ENCODE results near the gene RC3H2. TPM values are rescaled to one million over a fixed set of nuclear protein-coding genes. Genes with fewer than 3 reads are reported as not detected.

RC3H2 gene
- total and polyA plus RNA-seq, 2 of the 8 experiments (the other 6 are each of a cell fraction or from before 2014, with no cell fraction given), result 11.2 to 38.4 TPM

- no peak overlapping the region for H2BK20ac ChIP-seq (ENCODE audit: low read length)
- H3K27me3 ChIP-seq (replicated peaks in 1 of 4; ENCODE audit: control insufficient read depth in 3 of 4, extremely low read depth in 1 of 4, insufficient read depth in 3 of 4, low read length in 3 of 4), result no peaks in the 10 kb centered on the region
- no peak overlapping the region for H3K9ac ChIP-seq (replicated peaks in 1 of 4; ENCODE audit: extremely low read depth in 1 of 4, low read depth in 3 of 4, low read length in 3 of 4)
- ChIA-PET CTCF (ENCODE audit: partially characterized antibody) (no interaction called here), POLR2A (ENCODE audit: partially characterized antibody) (interaction anchor here (2.1 kb wide), 1 partner anchor 24 kb away, joined by 6 read pairs; the partner anchor contains the start of gene ZBTB6)
- no peak overlapping the region for H3K4ac ChIP-seq (replicated peaks; ENCODE audit: insufficient read length, low read depth, low read length)
- H3K23ac ChIP-seq (ENCODE audit: insufficient read length), result no peak overlapping the region
- H2BK15ac ChIP-seq (ENCODE audit: low read length), result no peak overlapping the region
- no peak overlapping the region for H3K56ac ChIP-seq (replicated peaks; ENCODE audit: insufficient read length, low read depth, low read length)
- no peak overlapping the region for H4K5ac ChIP-seq (ENCODE audit: insufficient read length, low read depth, low read length)
- H3K79me1 ChIP-seq (ENCODE audit: low read depth, low read length), result 0 out of 2 replicates have a peak, but pooled peaks cover 3% of the 10 kb centered on the region
- no peak overlapping the region for H2BK120ac ChIP-seq (replicated peaks; ENCODE audit: low read depth, low read length)
- no peak overlapping the region for H3K4me3 ChIP-seq (ENCODE audit: extremely low read depth in 1 of 4, insufficient read depth in 2 of 4, low read depth in 3 of 4, low read length in 4 of 4)
- H4K8ac ChIP-seq (ENCODE audit: extremely low read depth, insufficient read depth, low read length), result no peak overlapping the region
- FAIRE-seq (no peak), DNase-seq (ENCODE audit: low read depth in 1 of 2, low spot score in 2 of 2) (no peak)
- H3K4me1 ChIP-seq (replicated peaks in 1 of 4; ENCODE audit: control insufficient read depth in 3 of 4, insufficient read depth in 4 of 4, low read length in 3 of 4), result peaks cover 0 to 3% (median 1%) of the 10 kb centered on the region in 4 experiments; a peak in 2 of 7 replicates
- TF ChIP-seq RFX5 (IDR thresholded peaks at IDR 0.05; ENCODE audit: borderline replicate concordance, low read depth, low read length) (no peak), PHF8 (conservative IDR thresholded peaks at IDR 0.05; ENCODE audit: low read depth, low read length) (no peak), SRF (IDR thresholded peaks at IDR 0.05; ENCODE audit: low read depth, low read length) (no peak), TAF1 (IDR thresholded peaks at IDR 0.05; ENCODE audit: low read depth, low read length) (no peak), KDM4A (IDR thresholded peaks at IDR 0.05; ENCODE audit: low read depth, low read length, severe bottlenecking) (no peak), JUN (IDR thresholded peaks at IDR 0.05; ENCODE audit: low read depth, low read length) (no peak), EZH2 (IDR thresholded peaks at IDR 0.05; ENCODE audit: low read depth, low read length, severe bottlenecking) (no peak), TBP (IDR thresholded peaks at IDR 0.05; ENCODE audit: low read depth, low read length) (no peak), RXRA (IDR thresholded peaks at IDR 0.05; ENCODE audit: insufficient read depth, low read depth, low read length) (no peak), HDAC2 (IDR thresholded peaks at IDR 0.05; ENCODE audit: borderline replicate concordance in 1 of 2, low read depth in 2 of 2, low read length in 2 of 2) (no peak), BCL11A (IDR thresholded peaks at IDR 0.05; ENCODE audit: low read depth in 2 of 2, low read length in 2 of 2) (no peak), CHD2 (IDR thresholded peaks at IDR 0.05; ENCODE audit: low read length) (no peak), EGR1 (IDR thresholded peaks at IDR 0.05; ENCODE audit: borderline replicate concordance, low read depth, low read length) (no peak), ATF3 (IDR thresholded peaks at IDR 0.05; ENCODE audit: insufficient read depth, low read depth, low read length) (no peak)
- peaks cover 4 to 6% of the 10 kb centered on the region in 2 experiments for H4K20me1 ChIP-seq (replicated peaks in 1 of 2; ENCODE audit: control insufficient read depth in 1 of 2, insufficient read depth in 2 of 2, low read length in 2 of 2)
- H3K79me2 ChIP-seq (ENCODE audit: control insufficient read depth in 1 of 2, insufficient read depth in 2 of 2, low read length in 2 of 2), result peaks cover 8 to 50% of the 10 kb centered on the region in 2 experiments
- H3K36me3 ChIP-seq (ENCODE audit: control insufficient read depth in 2 of 4, insufficient read depth in 4 of 4, low read length in 3 of 4), result peaks cover 8 to 15% (median 9%) of the 10 kb centered on the region in 4 experiments; a peak in 7 of 8 replicates
- no peak overlapping the region for H2BK12ac ChIP-seq (ENCODE audit: low read depth, low read length)
- H4K91ac ChIP-seq (replicated peaks; ENCODE audit: insufficient read length, low read length), result no peak overlapping the region
- 83% methylated on average over 1 of the region's 1 CpG; no CpG with 5 or more reads in 1 of the 2 experiments for WGBS, 2 experiments (ENCODE audit: extremely low coverage in 1 of 2, insufficient coverage in 1 of 2, insufficient read length in 1 of 2, insufficient replicate concordance in 2 of 2, low coverage in 1 of 2, low lambda C conversion rate in 2 of 2, missing lambda C conversion rate in 1 of 2)
- H3K14ac ChIP-seq (ENCODE audit: insufficient read length), result no peak overlapping the region
- no peak overlapping the region for H2AFZ ChIP-seq (ENCODE audit: low read length)
- no peak overlapping the region for H3K4me2 ChIP-seq (ENCODE audit: insufficient read depth in 1 of 2, low read depth in 2 of 2, low read length in 2 of 2)
- no peak overlapping the region for H3K27ac ChIP-seq (ENCODE audit: low read depth, low read length)
- H2AK5ac ChIP-seq (ENCODE audit: low read depth, low read length), result no peak overlapping the region
- no peaks in the 10 kb centered on the region for H3K9me3 ChIP-seq (ENCODE audit: insufficient read depth in 2 of 2, low read depth in 1 of 2, low read length in 1 of 2)
- no peak overlapping the region for H3K18ac ChIP-seq (ENCODE audit: extremely low read depth, low read length)
- H2BK5ac ChIP-seq (ENCODE audit: low read depth, low read length), result no peak overlapping the region
- H3K23me2 ChIP-seq (ENCODE audit: low read depth, low read length), result peaks cover 7% of the 10 kb centered on the region
Observed at GRCh38 chr9:122936883-122937282, 31.7 kb upstream of the RC3H2 start.
